ENCODE measurements around the gene MEPE.
"Not testable (repeated sequence)": the region's sequence is repeated elsewhere in the genome, so short reads cannot be mapped to it uniquely, and the experiment has no call there.

Gene MEPE

GRCh38 chr4:87865288-87865687 is 32.5 kb downstream of the MEPE start:
- DNase-seq, result peak; percentile 47
- in situ Hi-C loops (cut with MboI; ENCODE audit: low pct_unique_long_range_greater_than_20kb, low sequenced_read_pairs), result loop anchor here (25.0 kb wide), 1 partner anchor 347 kb away; no protein-coding TSS in a partner anchor

DNA sequence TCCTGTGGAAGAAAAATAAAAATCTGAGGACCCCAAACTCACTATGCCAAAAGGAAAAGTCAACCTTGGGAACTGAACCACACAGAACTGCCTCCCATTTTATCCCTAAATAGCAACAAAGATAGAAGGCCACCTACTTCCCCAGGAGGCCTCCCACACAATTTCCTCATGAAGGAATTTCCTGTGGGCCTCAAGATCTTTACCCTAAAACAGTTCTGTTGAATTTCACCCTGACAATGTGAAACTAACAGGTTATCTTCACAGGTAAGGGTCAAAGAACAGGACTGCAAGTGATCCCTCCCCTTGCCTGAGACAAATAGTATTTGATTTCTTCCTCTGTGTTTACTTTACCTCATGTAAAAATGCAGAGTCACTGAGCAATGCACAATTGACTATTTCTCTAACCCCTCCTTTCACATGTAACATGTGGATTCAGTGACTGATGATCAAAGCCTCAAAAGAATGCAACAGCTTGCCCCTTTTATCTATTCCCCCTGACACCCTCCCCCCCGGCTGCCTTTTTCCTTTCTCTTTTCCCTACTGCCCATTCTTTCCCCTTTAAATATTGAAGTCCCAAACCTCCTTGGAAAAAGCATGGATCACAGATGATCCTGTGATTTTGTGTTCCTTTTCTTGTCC is 33.3 kb downstream of the MEPE start:
- DNase-seq, result no peak
- in situ Hi-C loops (cut with MboI; ENCODE audit: low pct_unique_long_range_greater_than_20kb, low sequenced_read_pairs), result loop anchor here (25.0 kb wide), 1 partner anchor 346 kb away; no protein-coding TSS in a partner anchor

- in situ Hi-C loops (cut with MboI; ENCODE audit: low pct_unique_long_range_greater_than_20kb, low sequenced_read_pairs), result loop anchor here (25.0 kb wide), 1 partner anchor 344 kb away; no protein-coding TSS in a partner anchor
- DNase-seq, result no peak
These were observed 35.8 kb downstream of the MEPE start for GRCh38 chr4:87868522-87868921.

GRCh38 chr4:87872028-87872427 is 39.3 kb downstream of the MEPE start:
- DNase-seq, result no peak
- in situ Hi-C loops (cut with MboI; ENCODE audit: low pct_unique_long_range_greater_than_20kb, low sequenced_read_pairs), result loop anchor here (25.0 kb wide), 1 partner anchor 340 kb away; no protein-coding TSS in a partner anchor

GRCh38 chr4:87875191-87875590 is 42.4 kb downstream of the MEPE start:
- no peak for DNase-seq
- in situ Hi-C loops (cut with MboI; ENCODE audit: low pct_unique_long_range_greater_than_20kb, low sequenced_read_pairs), result no loop called here

- in situ Hi-C loops (cut with MboI; ENCODE audit: low pct_unique_long_range_greater_than_20kb, low sequenced_read_pairs), result no loop called here
- no peak for DNase-seq
These were observed 47.3 kb downstream of the MEPE start for GRCh38 chr4:87880106-87880505.

- in situ Hi-C loops (cut with MboI; ENCODE audit: low pct_unique_long_range_greater_than_20kb, low sequenced_read_pairs), result no loop called here
- DNase-seq, result no peak
These were observed 48.3 kb downstream of the MEPE start for GRCh38 chr4:87881115-87881514.

DNA sequence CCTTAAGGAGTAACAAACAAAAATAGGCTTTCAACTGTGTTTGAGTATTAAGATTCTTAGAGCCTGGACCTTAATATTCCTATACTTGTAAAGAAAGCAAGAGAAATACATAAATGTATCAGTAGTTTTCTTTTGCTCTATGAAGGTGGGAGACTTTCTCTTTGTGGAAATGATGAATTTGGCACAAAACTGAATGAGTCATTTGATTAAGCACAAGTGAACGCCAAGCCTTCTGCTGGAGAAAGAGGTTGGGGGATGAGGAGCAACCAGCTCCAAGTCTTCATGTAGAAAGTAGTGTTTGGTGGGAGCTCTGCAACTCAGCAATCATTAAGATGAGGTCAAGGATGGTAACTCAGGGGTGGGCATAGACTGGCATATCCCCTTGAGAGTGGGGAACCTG is 49.6 kb downstream of the MEPE start:
- no peak for DNase-seq
- in situ Hi-C loops (cut with MboI; ENCODE audit: low pct_unique_long_range_greater_than_20kb, low sequenced_read_pairs), result no loop called here

DNA sequence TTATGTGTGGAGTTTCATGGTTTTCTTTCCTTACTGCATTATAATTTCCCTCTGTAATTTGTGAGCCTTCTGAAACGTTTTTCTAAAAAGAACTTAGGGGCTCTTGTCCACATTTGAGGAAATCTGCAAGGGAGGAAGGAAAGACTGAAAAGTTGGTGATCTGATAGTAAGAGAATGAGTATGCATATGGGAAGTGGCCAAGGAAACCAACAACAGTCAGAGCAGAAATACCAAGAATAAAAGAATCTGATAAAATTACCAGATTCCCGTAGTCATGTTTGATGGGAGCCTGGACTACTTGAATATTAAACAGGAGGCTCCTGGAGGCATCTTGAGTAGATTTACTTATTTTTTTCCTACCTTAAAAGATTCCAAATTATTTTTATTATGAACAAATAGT is 50.1 kb downstream of the MEPE start:
- in situ Hi-C loops (cut with MboI; ENCODE audit: low pct_unique_long_range_greater_than_20kb, low sequenced_read_pairs), result no loop called here
- no peak for DNase-seq

- in situ Hi-C loops (cut with MboI; ENCODE audit: low pct_unique_long_range_greater_than_20kb, low sequenced_read_pairs), result no loop called here
- peak; percentile 63 for DNase-seq
These were observed 52.3 kb downstream of the MEPE start for GRCh38 chr4:87884976-87885549.

- no peak for DNase-seq
- in situ Hi-C loops (cut with MboI; ENCODE audit: low pct_unique_long_range_greater_than_20kb, low sequenced_read_pairs), result no loop called here
These were observed 53.3 kb downstream of the MEPE start for GRCh38 chr4:87886083-87886482.

DNA sequence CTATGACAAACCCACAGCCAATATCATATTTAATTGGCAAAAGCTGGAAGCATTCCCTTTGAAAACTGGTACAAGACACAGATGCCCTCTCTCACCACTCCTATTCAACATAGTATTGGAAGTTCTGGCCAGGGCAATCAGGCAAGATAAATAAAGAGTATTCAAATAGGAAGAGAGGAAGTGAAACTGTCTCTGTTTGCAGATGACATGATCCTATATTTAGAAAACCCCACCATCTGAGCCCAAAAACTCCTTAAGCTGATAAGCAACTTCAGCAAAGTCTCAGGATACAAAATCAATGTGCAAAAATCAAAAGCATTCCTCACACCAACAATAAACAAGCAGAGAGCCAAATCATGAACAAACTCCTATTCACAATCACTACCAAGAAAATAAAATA is 58.0 kb downstream of the MEPE start:
- DNase-seq; in situ Hi-C loops (cut with MboI; ENCODE audit: low pct_unique_long_range_greater_than_20kb, low sequenced_read_pairs): not testable (repeated sequence)

GRCh38 chr4:87895964-87896621 is 63.3 kb downstream of the MEPE start:
- DNase-seq, result peak; percentile 91
- in situ Hi-C loops (cut with MboI; ENCODE audit: low pct_unique_long_range_greater_than_20kb, low sequenced_read_pairs), result no loop called here

Measured in KBM-7 (cell line).